Measurements from ENCODE around the gene SPEF1. TPM values are rescaled to one million over a fixed set of nuclear protein-coding genes. Genes with fewer than 3 reads are reported as not detected.

SPEF1 gene
- total and polyA plus RNA-seq, 2 of the 4 experiments (the other 2 are of a cell fraction), result 0.15 TPM; not detected in 1

- WGBS, 2 experiments (ENCODE audit: extremely low coverage in 2 of 2, insufficient read length in 1 of 2), result 80% methylated on average over 1 of the region's 6 CpGs; no CpG with 5 or more reads in 1 of the 2 experiments
- Histone ChIP-seq H4K20me1 (ENCODE audit: insufficient read depth, low read length) (no peaks in the 10 kb centered on the region), H3K79me1 (ENCODE audit: low read depth in 1 of 2, low read length in 2 of 2) (no peaks in the 10 kb centered on the region), H2AK9ac (replicated peaks; ENCODE audit: low read depth, low read length, poor library complexity) (no peak overlapping the region), H3K9ac (ENCODE audit: low read depth, low read length) (no peak overlapping the region), H3K27ac (ENCODE audit: insufficient read depth, low read length) (no peak overlapping the region), H2AK5ac (ENCODE audit: low read depth, low read length) (no peak overlapping the region), H2BK15ac (ENCODE audit: low read depth, low read length) (no peak overlapping the region), H3K18ac (ENCODE audit: low read depth, low read length) (no peak overlapping the region), H4K5ac (ENCODE audit: low read depth, low read length) (no peak overlapping the region), H2BK20ac (ENCODE audit: low read depth, low read length) (no peak overlapping the region), H3K4me3 (ENCODE audit: insufficient read depth, low read depth, low read length) (no peak overlapping the region), H2BK5ac (ENCODE audit: low read depth, low read length, poor library complexity, severe bottlenecking) (no peak overlapping the region), H3K36me3 (ENCODE audit: control insufficient read depth, insufficient read depth, low read length) (no peaks in the 10 kb centered on the region), H3K9me1 (ENCODE audit: insufficient read depth, low read length) (peaks cover 2% of the 10 kb centered on the region; the same call in 1 of the 2 replicates), H4K8ac (ENCODE audit: low read depth in 2 of 2, low read length in 2 of 2) (no peak overlapping the region), H4K91ac (ENCODE audit: insufficient read depth, low read depth, low read length) (no peak overlapping the region), H3K23ac (ENCODE audit: low read depth, low read length) (no peak overlapping the region), H3K56ac (ENCODE audit: extremely low read depth, insufficient read depth, low read length) (no peak overlapping the region), H3K4ac (ENCODE audit: low read depth, low read length) (no peak overlapping the region), H3K27me3 (ENCODE audit: control insufficient read depth, insufficient read depth, low read length) (peaks cover 72% of the 10 kb centered on the region), H3K14ac (replicated peaks; ENCODE audit: low read depth, low read length) (no peak overlapping the region), H2BK120ac (ENCODE audit: low read depth, low read length) (no peak overlapping the region), H2AFZ (replicated peaks; ENCODE audit: low read length, poor library complexity) (peak overlapping the region; percentile 21), H3K9me3 (ENCODE audit: control insufficient read depth, insufficient read depth, low read length) (no peaks in the 10 kb centered on the region), H3K4me2 (ENCODE audit: low read depth, low read length) (no peak overlapping the region), H3K4me1 (ENCODE audit: control insufficient read depth, insufficient read depth, low read length) (no peaks in the 10 kb centered on the region)
- intact Hi-C loops (cut with micrococcal nuclease) (no loop called here), in situ Hi-C loops (cut with MboI; ENCODE audit: low sequenced_read_pairs) (no loop called here), dilution Hi-C loops (cut with HindIII; ENCODE audit: low sequenced_read_pairs, unreplicated experiment) (no loop called here)
- TF ChIP-seq RFX5 (IDR thresholded peaks at IDR 0.05; ENCODE audit: low read depth, low read length) (no peak), BHLHE40 (IDR thresholded peaks at IDR 0.05; ENCODE audit: low read depth, low read length) (no peak), ELK1 (IDR thresholded peaks at IDR 0.05; ENCODE audit: borderline replicate concordance, low read depth, low read length) (no peak), NFE2L2 (IDR thresholded peaks at IDR 0.05; ENCODE audit: low read depth, low read length) (no peak), MXI1 (IDR thresholded peaks at IDR 0.05; ENCODE audit: borderline replicate concordance, low read depth, low read length) (no peak), FOS (IDR thresholded peaks at IDR 0.05; ENCODE audit: low read depth, low read length) (no peak), CHD1 (IDR thresholded peaks at IDR 0.05; ENCODE audit: low read depth, low read length) (no peak), USF2 (IDR thresholded peaks at IDR 0.05; ENCODE audit: low read depth, low read length) (no peak), MAZ (IDR thresholded peaks at IDR 0.05; ENCODE audit: borderline replicate concordance, low read depth, low read length) (no peak), MAFK (IDR thresholded peaks at IDR 0.05; ENCODE audit: low read depth, low read length) (no peak), CTCF (conservative IDR thresholded peaks at IDR 0.05; ENCODE audit: low read depth, low read length) (no peak), RAD21 (IDR thresholded peaks at IDR 0.05; ENCODE audit: low read length) (no peak), CEBPB (IDR thresholded peaks at IDR 0.05; ENCODE audit: low read depth, low read length) (no peak), POLR2A (IDR thresholded peaks at IDR 0.05; ENCODE audit: low read depth, low read length) (no peak), RCOR1 (IDR thresholded peaks at IDR 0.05; ENCODE audit: insufficient replicate concordance, low read length) (no peak), SMC3 (IDR thresholded peaks at IDR 0.05; ENCODE audit: low read depth, low read length) (no peak)
- no peak for DNase-seq
- no peak for ATAC-seq (ENCODE audit: low read depth)
- no TSS peak for BruUV-seq (replicated peaks)
- ChIA-PET CTCF (no interaction called here), POLR2A (ENCODE audit: unreplicated experiment) (no interaction called here)
Measured at GRCh38 chr20:3729378-3729777, 51.9 kb downstream of the SPEF1 start.

Data from IMR-90 (cell line).